Measurements from ENCODE around the gene DHX58.

Gene DHX58

GRCh38 chr17:42079541-42079940 is 33.0 kb downstream of the DHX58 start:
- no peak for DNase-seq

- no peak for DNase-seq
Measured at GRCh38 chr17:42078396-42079043, 34.0 kb downstream of the DHX58 start.

GRCh38 chr17:42077755-42078154 is 34.8 kb downstream of the DHX58 start:
- no peak for DNase-seq

- no peak for DNase-seq
Measured at GRCh38 chr17:42076797-42077559, 35.5 kb downstream of the DHX58 start.

GRCh38 chr17:42075789-42076188 is 36.7 kb downstream of the DHX58 start:
- no peak for DNase-seq

- no peak for DNase-seq
Measured at GRCh38 chr17:42072323-42073187, 40.0 kb downstream of the DHX58 start.

- DNase-seq = no peak
Measured at GRCh38 chr17:42071810-42072209, 40.7 kb downstream of the DHX58 start.

- no peak for DNase-seq
Measured at GRCh38 chr17:42068979-42069378, 43.5 kb downstream of the DHX58 start.

GRCh38 chr17:42067371-42068091 is 45.0 kb downstream of the DHX58 start:
- DNase-seq = peak; percentile 62

GRCh38 chr17:42065201-42065600 is 47.3 kb downstream of the DHX58 start:
- DNase-seq = no peak

GRCh38 chr17:42062681-42063080 is 49.8 kb downstream of the DHX58 start:
- DNase-seq = no peak

- DNase-seq = no peak
Measured at GRCh38 chr17:42061646-42062487, 50.6 kb downstream of the DHX58 start.

GRCh38 chr17:42060231-42060630 is 52.3 kb downstream of the DHX58 start:
- DNase-seq = no peak

- DNase-seq = no peak
Measured at GRCh38 chr17:42059815-42060214, 52.7 kb downstream of the DHX58 start.

GRCh38 chr17:42058063-42058462 is 54.5 kb downstream of the DHX58 start:
- no peak for DNase-seq

GRCh38 chr17:42056635-42057034 is 55.9 kb downstream of the DHX58 start:
- DNase-seq = no peak

GRCh38 chr17:42055496-42055895 is 57.0 kb downstream of the DHX58 start:
- no peak for DNase-seq

GRCh38 chr17:42055027-42055426 is 57.5 kb downstream of the DHX58 start:
- no peak for DNase-seq

- DNase-seq = no peak
Measured at GRCh38 chr17:42053731-42054500, 58.6 kb downstream of the DHX58 start.

GRCh38 chr17:42052346-42052877 is 60.1 kb downstream of the DHX58 start:
- DNase-seq = no peak

- DNase-seq = no peak
Measured at GRCh38 chr17:42051645-42052044, 60.9 kb downstream of the DHX58 start.
